ENCODE data around the gene PTPRK. TPM values are rescaled to one million over a fixed set of nuclear protein-coding genes. Genes with fewer than 3 reads are reported as not detected.

The PTPRK gene
- total RNA-seq, 4 donors from 2014 or later = 88.0 to 187 (median 136) TPM

GRCh38 chr6:128323011-128323410 is 197.4 kb downstream of the PTPRK start:
- WGBS, 2 donors (ENCODE audit: low coverage in 1 of 2) = 88 to 92% methylated on average over 1 of the region's 1 CpG
- H3K9me3 ChIP-seq = no peaks in the 10 kb centered on the region
- H3K4me3 ChIP-seq = no peak overlapping the region
- no peak overlapping the region for H3K27ac ChIP-seq
- in situ Hi-C loops (cut with MboI; ENCODE audit: low pct_ligation_motif_present in 1 of 4, low pct_unique_long_range_greater_than_20kb in 1 of 4, low sequenced_read_pairs in 3 of 4) = loop anchor here in 1 of 4 donors (10.0 kb wide), 1 partner anchor 588 kb away; no protein-coding TSS in a partner anchor
- TF ChIP-seq EP300 (IDR thresholded peaks at IDR 0.05; ENCODE audit: low read depth) (no peak), POLR2A (IDR thresholded peaks at IDR 0.05) (no peak), CTCF (IDR thresholded peaks at IDR 0.05) (no peak), POLR2AphosphoS5 (IDR thresholded peaks at IDR 0.05) (no peak)
- intact Hi-C loops (cut with DNase I; ENCODE audit: low total_unique reads) = no loop called here
- no peak for DNase-seq
- H3K36me3 ChIP-seq = no peaks in the 10 kb centered on the region
- no peaks in the 10 kb centered on the region for H3K4me1 ChIP-seq
- no peaks in the 10 kb centered on the region for H3K27me3 ChIP-seq

- Histone ChIP-seq H3K4me1 (no peaks in the 10 kb centered on the region), H3K27me3 (no peaks in the 10 kb centered on the region), H3K36me3 (no peaks in the 10 kb centered on the region), H3K27ac (no peak overlapping the region), H3K9me3 (no peaks in the 10 kb centered on the region), H3K4me3 (no peak overlapping the region)
- in situ Hi-C loops (cut with MboI; ENCODE audit: low pct_ligation_motif_present in 1 of 4, low pct_unique_long_range_greater_than_20kb in 1 of 4, low sequenced_read_pairs in 3 of 4) (loop anchor here in 1 of 4 donors (10.0 kb wide), 1 partner anchor 585 kb away; no protein-coding TSS in a partner anchor), intact Hi-C loops (cut with DNase I; ENCODE audit: low total_unique reads) (no loop called here)
- TF ChIP-seq EP300 (IDR thresholded peaks at IDR 0.05; ENCODE audit: low read depth) (no peak), CTCF (IDR thresholded peaks at IDR 0.05) (no peak), POLR2AphosphoS5 (IDR thresholded peaks at IDR 0.05) (no peak), POLR2A (IDR thresholded peaks at IDR 0.05) (no peak)
- no peak for DNase-seq
- 94 to 100% methylated on average over 1 of the region's 1 CpG for WGBS, 2 donors (ENCODE audit: low coverage in 1 of 2)
These were observed 200.5 kb downstream of the PTPRK start for GRCh38 chr6:128319946-128320345.

- H3K36me3 ChIP-seq = no peaks in the 10 kb centered on the region
- H3K27me3 ChIP-seq = no peaks in the 10 kb centered on the region
- H3K27ac ChIP-seq = no peak overlapping the region
- intact Hi-C loops (cut with DNase I; ENCODE audit: low total_unique reads) (no loop called here), in situ Hi-C loops (cut with MboI; ENCODE audit: low pct_ligation_motif_present in 1 of 4, low pct_unique_long_range_greater_than_20kb in 1 of 4, low sequenced_read_pairs in 3 of 4) (no loop called here)
- no peak for TF ChIP-seq POLR2A (IDR thresholded peaks at IDR 0.05)
- TF ChIP-seq EP300 (IDR thresholded peaks at IDR 0.05; ENCODE audit: low read depth) = no peak
- TF ChIP-seq POLR2AphosphoS5 (IDR thresholded peaks at IDR 0.05) = no peak
- no peak for TF ChIP-seq CTCF (IDR thresholded peaks at IDR 0.05)
- no peaks in the 10 kb centered on the region for H3K4me1 ChIP-seq
- WGBS, 2 donors (ENCODE audit: low coverage in 1 of 2) = 87 to 89% methylated on average over 3 of the region's 3 CpGs
- DNase-seq = no peak
- H3K4me3 ChIP-seq = no peak overlapping the region
- no peaks in the 10 kb centered on the region for H3K9me3 ChIP-seq
These were observed 201.2 kb downstream of the PTPRK start for GRCh38 chr6:128319157-128319556.

GRCh38 chr6:128316258-128316929 is 204.0 kb downstream of the PTPRK start:
- no peaks in the 10 kb centered on the region for H3K27me3 ChIP-seq
- 91 to 96% methylated on average over 6 to 8 of the region's 8 CpGs for WGBS, 2 donors (ENCODE audit: low coverage in 1 of 2)
- in situ Hi-C loops (cut with MboI; ENCODE audit: low pct_ligation_motif_present in 1 of 4, low pct_unique_long_range_greater_than_20kb in 1 of 4, low sequenced_read_pairs in 3 of 4) = no loop called here
- H3K36me3 ChIP-seq = no peaks in the 10 kb centered on the region
- no peaks in the 10 kb centered on the region for H3K4me1 ChIP-seq
- no peak for DNase-seq
- no peak overlapping the region for H3K4me3 ChIP-seq
- intact Hi-C loops (cut with DNase I; ENCODE audit: low total_unique reads) = no loop called here
- no peak for TF ChIP-seq CTCF (IDR thresholded peaks at IDR 0.05)
- no peaks in the 10 kb centered on the region for H3K9me3 ChIP-seq
- H3K27ac ChIP-seq = no peak overlapping the region

Data from transverse colon (tissue), 4 donors.